Measurements from ENCODE around the gene LSR. TPM values are rescaled to one million over a fixed set of nuclear protein-coding genes. Genes with fewer than 3 reads are reported as not detected.

Gene LSR
- total RNA-seq, 1 experiment from 2014 or later, result 152 TPM

GRCh38 chr19:35223084-35223790, 25.6 kb upstream of the LSR start:
- H3K23me2 ChIP-seq (ENCODE audit: insufficient read length, low read depth, low read length, poor library complexity, severe bottlenecking), result no peaks in the 10 kb centered on the region
- no peak overlapping the region for H3K4ac ChIP-seq (ENCODE audit: low read depth, low read length)
- no peak overlapping the region for H3K9ac ChIP-seq (ENCODE audit: extremely low read depth, insufficient read length, low read length)
- no peaks in the 10 kb centered on the region for H3K27me3 ChIP-seq (ENCODE audit: insufficient read depth, low read length)
- H2AK5ac ChIP-seq (ENCODE audit: insufficient read length, low read length), result no peak overlapping the region
- H4K5ac ChIP-seq (ENCODE audit: insufficient read length, low read depth, low read length), result no peak overlapping the region
- no peak overlapping the region for H4K8ac ChIP-seq (replicated peaks; ENCODE audit: insufficient read length, low read depth, low read length)
- H2BK15ac ChIP-seq (ENCODE audit: low read depth, low read length), result no peak overlapping the region
- H3K4me1 ChIP-seq (ENCODE audit: insufficient read depth, low read length), result no peaks in the 10 kb centered on the region; the same call in 1 of the 2 replicates
- no peak overlapping the region for H2AFZ ChIP-seq (ENCODE audit: low read length)
- TF ChIP-seq, protein P1, sequence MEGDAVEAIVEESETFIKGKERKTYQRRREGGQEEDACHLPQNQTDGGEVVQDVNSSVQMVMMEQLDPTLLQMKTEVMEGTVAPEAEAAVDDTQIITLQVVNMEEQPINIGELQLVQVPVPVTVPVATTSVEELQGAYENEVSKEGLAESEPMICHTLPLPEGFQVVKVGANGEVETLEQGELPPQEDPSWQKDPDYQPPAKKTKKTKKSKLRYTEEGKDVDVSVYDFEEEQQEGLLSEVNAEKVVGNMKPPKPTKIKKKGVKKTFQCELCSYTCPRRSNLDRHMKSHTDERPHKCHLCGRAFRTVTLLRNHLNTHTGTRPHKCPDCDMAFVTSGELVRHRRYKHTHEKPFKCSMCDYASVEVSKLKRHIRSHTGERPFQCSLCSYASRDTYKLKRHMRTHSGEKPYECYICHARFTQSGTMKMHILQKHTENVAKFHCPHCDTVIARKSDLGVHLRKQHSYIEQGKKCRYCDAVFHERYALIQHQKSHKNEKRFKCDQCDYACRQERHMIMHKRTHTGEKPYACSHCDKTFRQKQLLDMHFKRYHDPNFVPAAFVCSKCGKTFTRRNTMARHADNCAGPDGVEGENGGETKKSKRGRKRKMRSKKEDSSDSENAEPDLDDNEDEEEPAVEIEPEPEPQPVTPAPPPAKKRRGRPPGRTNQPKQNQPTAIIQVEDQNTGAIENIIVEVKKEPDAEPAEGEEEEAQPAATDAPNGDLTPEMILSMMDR (conservative IDR thresholded peaks at IDR 0.05), result no peak
- H3T11ph ChIP-seq (ENCODE audit: low read length), result no peak overlapping the region
- Mint-ChIP-seq H3K36me3 (ENCODE audit: insufficient read depth in 1 of 3, low read depth in 3 of 3) (peaks cover 0 to 5% (median 3%) of the 10 kb centered on the region in 3 experiments; a peak in 6 of 7 replicates), H3K4me1 (peaks cover 9 to 23% of the 10 kb centered on the region in 2 experiments), H3K9me3 (peaks cover 7 to 8% of the 10 kb centered on the region in 2 experiments), H3K4me3 (no peak overlapping the region; a peak in 1 of 5 replicates), H3K27me3 (ENCODE audit: low read depth) (peaks cover 4% of the 10 kb centered on the region), H3K27ac (no peak overlapping the region)
- H3K79me2 ChIP-seq (ENCODE audit: insufficient read depth, low read length), result no peaks in the 10 kb centered on the region
- H3K4me2 ChIP-seq (ENCODE audit: insufficient read depth, insufficient read length, low read length), result no peak overlapping the region
- H3K18ac ChIP-seq (ENCODE audit: insufficient read length, low read depth, low read length), result no peak overlapping the region
- H3K79me1 ChIP-seq (ENCODE audit: insufficient read depth, low read depth, low read length, poor library complexity, severe bottlenecking), result no peaks in the 10 kb centered on the region
- H3K27ac ChIP-seq (ENCODE audit: insufficient read length, low read depth, low read length), result no peak overlapping the region
- no peak for DNase-seq
- H2BK12ac ChIP-seq (ENCODE audit: insufficient read length, low read depth, low read length), result no peak overlapping the region
- no peak overlapping the region for H4K91ac ChIP-seq (ENCODE audit: insufficient read length, low read depth, low read length)
- H4K20me1 ChIP-seq (ENCODE audit: control insufficient read depth, insufficient read depth, insufficient read length), result no peaks in the 10 kb centered on the region
- no peak overlapping the region for H3K56ac ChIP-seq (ENCODE audit: insufficient read length, low read depth, low read length)
- H2BK5ac ChIP-seq (ENCODE audit: insufficient read length, low read length), result no peak overlapping the region
- H3K23ac ChIP-seq (ENCODE audit: insufficient read length, low read depth, low read length), result no peak overlapping the region
- H2BK20ac ChIP-seq (ENCODE audit: low read depth, low read length, poor library complexity, severe bottlenecking), result no peak overlapping the region
- H2BK120ac ChIP-seq (ENCODE audit: low read depth, low read length, poor library complexity, severe bottlenecking), result no peak overlapping the region
- no peak overlapping the region for H3K14ac ChIP-seq (ENCODE audit: insufficient read depth, low read length)
- H3K9me3 ChIP-seq (ENCODE audit: control insufficient read depth, low read depth, low read length), result no peaks in the 10 kb centered on the region
- no CpG with 5 or more reads among the region's 6 CpGs for WGBS (ENCODE audit: extremely low coverage, insufficient read length, low lambda C conversion rate)
